Measurements from ENCODE around the gene BBS12.

The BBS12 gene

DNA sequence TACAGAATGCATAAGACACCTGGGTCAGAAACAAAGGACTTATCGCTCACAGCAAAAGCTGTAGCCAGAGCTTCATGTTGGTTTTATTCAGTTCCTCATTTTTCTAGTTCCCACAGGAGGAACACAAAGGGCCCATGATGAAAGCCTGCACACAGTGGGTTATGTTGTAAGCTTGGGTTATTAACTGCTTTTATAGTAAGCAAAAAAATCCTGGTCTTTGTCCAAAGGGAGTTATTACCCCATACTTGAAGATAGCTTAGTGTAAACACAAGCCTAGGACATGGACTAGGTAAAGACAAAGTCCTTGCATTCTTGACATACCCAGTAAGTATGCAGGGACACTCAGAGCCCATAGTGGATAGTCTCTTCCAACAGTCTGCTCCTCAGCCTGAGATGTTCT lies 11.7 kb downstream of the BBS12 start:
- no peak for DNase-seq (ENCODE audit: low spot score)
- in situ Hi-C loops (cut with MboI; ENCODE audit: low sequenced_read_pairs, unreplicated experiment) = no loop called here

GRCh38 chr4:122746485-122746965 lies 14.0 kb downstream of the BBS12 start:
- no peak for TF ChIP-seq CTCF (IDR thresholded peaks at IDR 0.05; ENCODE audit: borderline replicate concordance, control extremely low read depth, extremely low read depth, insufficient read depth, missing control alignments)

More for the DNA sequence above, 11.7 kb downstream of the BBS12 start:
- no peak for TF ChIP-seq CTCF (IDR thresholded peaks at IDR 0.05; ENCODE audit: borderline replicate concordance, control extremely low read depth, extremely low read depth, insufficient read depth, missing control alignments)

GRCh38 chr4:122747068-122747467 lies 14.6 kb downstream of the BBS12 start:
- in situ Hi-C loops (cut with MboI; ENCODE audit: low sequenced_read_pairs, unreplicated experiment) = no loop called here
- DNase-seq (ENCODE audit: low spot score) = no peak
- no peak for TF ChIP-seq CTCF (IDR thresholded peaks at IDR 0.05; ENCODE audit: borderline replicate concordance, control extremely low read depth, extremely low read depth, insufficient read depth, missing control alignments)

More at GRCh38 chr4:122746485-122746965, 14.0 kb downstream of the BBS12 start:
- in situ Hi-C loops (cut with MboI; ENCODE audit: low sequenced_read_pairs, unreplicated experiment) = no loop called here
- DNase-seq (ENCODE audit: low spot score) = no peak

- no peak for DNase-seq (ENCODE audit: low spot score)
- TF ChIP-seq CTCF (IDR thresholded peaks at IDR 0.05; ENCODE audit: borderline replicate concordance, control extremely low read depth, extremely low read depth, insufficient read depth, missing control alignments) = no peak
- in situ Hi-C loops (cut with MboI; ENCODE audit: low sequenced_read_pairs, unreplicated experiment) = no loop called here
Observed at GRCh38 chr4:122747883-122748282, 15.4 kb downstream of the BBS12 start.

DNA sequence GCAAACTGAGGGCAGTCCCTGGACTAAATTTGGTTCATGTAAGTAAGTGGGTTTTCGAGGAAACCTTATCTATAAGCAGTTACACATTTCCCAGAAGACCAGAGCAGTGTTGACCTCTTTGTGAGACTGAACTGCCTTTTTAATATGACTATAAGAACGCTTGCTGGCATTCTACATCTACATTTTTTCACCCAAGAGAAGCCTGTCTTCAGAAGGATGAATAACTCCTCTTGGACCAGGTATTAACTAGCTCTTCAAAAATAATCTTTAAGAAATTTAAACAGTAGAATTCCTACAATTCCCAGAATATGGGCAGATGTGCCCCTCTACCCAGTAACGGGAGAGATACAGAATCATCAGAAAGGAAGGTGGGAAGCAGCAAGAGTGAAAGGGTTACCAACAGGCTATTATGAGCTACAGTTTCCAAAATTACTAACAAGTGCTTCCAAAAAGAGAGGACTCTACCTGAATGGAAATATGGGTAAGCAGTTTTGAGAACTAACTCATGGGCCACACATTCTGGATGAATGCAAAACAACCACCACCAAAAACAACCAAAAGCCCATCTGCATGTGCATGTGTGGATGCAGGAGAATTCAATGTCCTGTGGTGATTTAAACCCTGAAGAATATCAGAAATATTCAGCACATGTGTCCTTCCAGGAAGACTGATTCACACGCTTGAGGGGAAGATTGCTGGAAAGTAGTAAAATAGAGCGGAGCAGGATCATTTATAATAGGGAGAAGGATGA lies 17.4 kb downstream of the BBS12 start:
- TF ChIP-seq CTCF (IDR thresholded peaks at IDR 0.05; ENCODE audit: borderline replicate concordance, control extremely low read depth, extremely low read depth, insufficient read depth, missing control alignments) = no peak
- in situ Hi-C loops (cut with MboI; ENCODE audit: low sequenced_read_pairs, unreplicated experiment) = loop anchor here (5.0 kb wide), 1 partner anchor 172 kb away; the partner anchor contains the start of gene NUDT6
- DNase-seq (ENCODE audit: low spot score) = no peak

DNA sequence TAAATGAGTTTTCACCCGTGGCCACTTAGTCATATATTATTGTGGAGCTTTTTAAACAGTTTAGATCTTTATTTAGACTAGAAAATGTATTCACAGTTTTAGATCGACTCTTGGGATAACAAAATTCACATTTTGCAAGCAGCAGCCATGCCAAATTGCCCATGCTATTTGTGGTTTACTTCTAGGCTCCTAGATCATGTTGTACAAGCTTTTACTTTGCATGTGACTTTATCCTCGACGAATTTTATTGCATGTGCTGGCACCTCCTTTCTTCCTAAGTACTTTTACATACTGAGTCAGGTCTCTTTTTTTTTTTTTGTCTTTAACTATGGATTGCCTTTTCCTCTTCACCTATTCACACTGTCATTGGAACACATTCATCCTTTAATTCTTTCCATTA lies 23.2 kb downstream of the BBS12 start:
- in situ Hi-C loops (cut with MboI; ENCODE audit: low sequenced_read_pairs, unreplicated experiment) = no loop called here
- no peak for DNase-seq (ENCODE audit: low spot score)
- peak; percentile 3 for TF ChIP-seq CTCF (IDR thresholded peaks at IDR 0.05; ENCODE audit: borderline replicate concordance, control extremely low read depth, extremely low read depth, insufficient read depth, missing control alignments)

Data from GM13976 (cell line).